Testis (tissue), 3 donors: ENCODE measurements around the gene SPATA24. TPM values are rescaled to one million over a fixed set of nuclear protein-coding genes. Genes with fewer than 3 reads are reported as not detected.

ENCODE experiments used
- DNase-seq: peaks from one replicate; pipeline ENCODE4 v3.0.0-alpha.2; 2019
- H3K27ac ChIP-seq, 2 donors: fragments of 200-600 bp; sonication (generic); one replicate each; pipeline ENCODE4 v1.5.1; 2019
- H3K27me3 ChIP-seq: fragments of 200-600 bp; sonication (generic); one replicate; pipeline ENCODE4 v1.5.1; 2019
- H3K36me3 ChIP-seq: fragments of 200-600 bp; sonication (generic); one replicate; pipeline ENCODE4 v1.5.1; 2017; ENCODE audit warnings: low read depth; ENCODE audit errors: missing control alignments
- H3K4me1 ChIP-seq: fragments of 200-600 bp; sonication (generic); one replicate; pipeline ENCODE4 v1.5.1; 2019
- H3K4me3 ChIP-seq, 2 donors: fragments of 200-600 bp; sonication (generic); one replicate each; pipeline ENCODE4 v1.5.1; 2017 to 2019
- H3K9me3 ChIP-seq: fragments of 200-600 bp; sonication (generic); one replicate; pipeline ENCODE4 v1.5.1; 2017
- CTCF ChIP-seq, 3 experiments: fragments of 450-650 bp in 2 of 3; fragments of 200-600 bp in 1 of 3; sonication (generic) in 1 of 3; IDR thresholded peaks; one replicate each; pipeline ENCODE4 v1.5.1; 2016 to 2019; ENCODE audit warnings: antibody characterized with exemption in 3 of 3, mild to moderate bottlenecking in 2 of 3, moderate library complexity in 1 of 3
- POLR2A ChIP-seq: fragments of 450-650 bp; IDR thresholded peaks from one replicate; pipeline ENCODE4 v1.6.1; 2017; ENCODE audit warnings: antibody characterized with exemption, mild to moderate bottlenecking, moderate library complexity
- WGBS, 2 donors: methylation state at CpG; one replicate each; pipeline ENCODE4 v1.1.5; 2018; 5-methylcytosine and 5-hydroxymethylcytosine counted together
- intact Hi-C: fragments of 100-400 bp; cut with DNase I; formaldehyde crosslinking; loops from one replicate; pipeline ENCODE4 v1.15.1; 2023; ENCODE audit warnings: low total_unique reads
- polyA plus RNA-seq: library from polyadenylated mRNA; stranded (reverse); fragments of 350-450 nt; fragmentation: Illumina TruSeq; extraction: RNeasy Lipid Tissue Mini Kit (QIAGEN cat#74804); gene quantifications from one replicate; pipeline ENCODE4 v1.2.3, GENCODE V29; 2014; ENCODE audit warnings: low read depth, low replicate concordance; ENCODE audit not compliant: insufficient read depth
- total RNA-seq, 2 donors: library from RNA; depleted of rRNA; stranded (reverse); fragments of >200 nt; gene quantifications; one replicate each; pipeline ENCODE4 v1.2.3, GENCODE V29; 2016

SPATA24 gene
- total and polyA plus RNA-seq, 3 donors from 2014 or later: 45.2 to 185 (median 94.6) TPM

DNA sequence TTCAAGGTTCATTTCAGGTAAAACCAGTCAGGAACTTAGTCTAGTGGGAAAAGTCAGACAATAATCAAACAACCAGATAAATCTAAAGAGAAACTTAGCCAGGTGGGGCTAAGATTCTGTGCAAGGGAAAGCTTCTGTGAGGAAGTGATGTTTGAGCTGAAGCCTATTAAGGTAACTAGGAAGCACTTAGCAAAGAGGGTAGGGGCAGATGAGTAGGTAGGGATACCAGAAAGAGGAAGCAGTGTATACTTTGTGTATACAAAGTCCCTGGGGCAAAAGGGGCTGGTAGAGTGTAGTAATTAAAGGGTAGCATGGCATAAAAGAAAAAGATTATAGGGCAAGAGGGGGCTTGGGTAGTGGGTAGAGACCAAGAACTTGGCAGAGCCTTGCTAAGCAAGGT lies 3.6 kb upstream of the SPATA24 start:
- no peak overlapping the region for H3K4me3 ChIP-seq
- H3K36me3 ChIP-seq: no peaks in the 10 kb centered on the region
- no peaks in the 10 kb centered on the region for H3K9me3 ChIP-seq
- H3K27ac ChIP-seq: no peak overlapping the region
- no peak for DNase-seq
- H3K27me3 ChIP-seq: no peaks in the 10 kb centered on the region
- TF ChIP-seq CTCF (IDR thresholded peaks at IDR 0.05): no peak
- no peak for TF ChIP-seq POLR2A
- H3K4me1 ChIP-seq: no peaks in the 10 kb centered on the region
- intact Hi-C loops: no loop called here

GRCh38 chr5:139406963-139407362 lies 3.1 kb upstream of the SPATA24 start:
- intact Hi-C loops: no loop called here
- DNase-seq: no peak
- H3K36me3 ChIP-seq: no peaks in the 10 kb centered on the region
- H3K9me3 ChIP-seq: no peaks in the 10 kb centered on the region
- WGBS, 2 donors: 74 to 83% methylated on average over 2 of the region's 2 CpGs
- TF ChIP-seq POLR2A (no peak), CTCF (IDR thresholded peaks at IDR 0.05) (no peak)
- H3K27me3 ChIP-seq: no peaks in the 10 kb centered on the region
- no peak overlapping the region for H3K4me3 ChIP-seq
- H3K27ac ChIP-seq: no peak overlapping the region
- no peaks in the 10 kb centered on the region for H3K4me1 ChIP-seq

DNA sequence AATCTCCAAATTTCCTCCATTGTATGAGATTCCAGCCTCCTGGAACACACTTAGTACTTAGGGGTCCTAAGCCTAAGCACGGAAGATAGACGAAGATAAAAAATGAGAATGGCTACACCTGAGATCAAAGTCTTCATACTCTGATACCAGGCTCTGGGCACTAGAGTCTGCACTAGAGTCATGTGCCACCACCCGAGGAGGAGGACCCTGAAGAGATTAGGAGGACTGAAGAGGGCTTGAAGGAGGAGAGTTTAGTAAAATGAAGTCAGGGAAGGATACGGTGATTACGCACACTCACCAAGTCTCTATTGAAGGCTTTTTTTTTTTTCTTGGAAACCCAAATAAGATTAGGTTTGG lies 573 bp upstream of the SPATA24 start:
- Histone ChIP-seq H3K27ac (peak overlapping the region; percentile 92 to 97), H3K4me1 (no peaks in the 10 kb centered on the region), H3K27me3 (no peaks in the 10 kb centered on the region), H3K4me3 (peak overlapping the region; percentile 57 to 65), H3K36me3 (no peaks in the 10 kb centered on the region), H3K9me3 (no peaks in the 10 kb centered on the region)
- intact Hi-C loops: no loop called here
- no peak for DNase-seq
- no peak for TF ChIP-seq CTCF (IDR thresholded peaks at IDR 0.05)
- TF ChIP-seq POLR2A: no peak
- 33 to 39% methylated on average over 5 of the region's 5 CpGs for WGBS, 2 donors

DNA sequence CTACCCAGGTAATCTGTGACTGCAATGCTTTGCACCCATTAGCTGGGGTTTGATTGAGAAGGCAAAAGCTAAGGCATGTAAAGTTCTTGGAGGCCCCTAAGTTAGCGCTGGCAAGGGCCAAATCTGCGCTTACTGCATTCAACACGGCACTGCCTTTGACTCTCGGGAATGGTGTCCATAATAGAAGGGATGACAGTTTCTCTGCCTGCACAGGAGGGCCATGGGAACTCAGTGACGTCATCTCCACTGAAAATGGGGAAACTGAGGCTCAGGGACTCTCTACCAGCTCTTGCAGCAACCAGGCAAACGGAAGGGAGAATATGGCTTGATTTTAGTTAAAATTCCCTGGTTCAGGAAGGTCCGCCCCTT lies 487 bp downstream of the SPATA24 start:
- Histone ChIP-seq H3K27ac (peak overlapping the region; percentile 92 to 97), H3K4me3 (peak overlapping the region; percentile 57 to 65), H3K9me3 (no peaks in the 10 kb centered on the region), H3K36me3 (no peaks in the 10 kb centered on the region), H3K4me1 (no peaks in the 10 kb centered on the region), H3K27me3 (no peaks in the 10 kb centered on the region)
- no peak for DNase-seq
- TF ChIP-seq POLR2A: no peak
- 9 to 13% methylated on average over 6 to 7 of the region's 7 CpGs for WGBS, 2 donors
- intact Hi-C loops: no loop called here

DNA sequence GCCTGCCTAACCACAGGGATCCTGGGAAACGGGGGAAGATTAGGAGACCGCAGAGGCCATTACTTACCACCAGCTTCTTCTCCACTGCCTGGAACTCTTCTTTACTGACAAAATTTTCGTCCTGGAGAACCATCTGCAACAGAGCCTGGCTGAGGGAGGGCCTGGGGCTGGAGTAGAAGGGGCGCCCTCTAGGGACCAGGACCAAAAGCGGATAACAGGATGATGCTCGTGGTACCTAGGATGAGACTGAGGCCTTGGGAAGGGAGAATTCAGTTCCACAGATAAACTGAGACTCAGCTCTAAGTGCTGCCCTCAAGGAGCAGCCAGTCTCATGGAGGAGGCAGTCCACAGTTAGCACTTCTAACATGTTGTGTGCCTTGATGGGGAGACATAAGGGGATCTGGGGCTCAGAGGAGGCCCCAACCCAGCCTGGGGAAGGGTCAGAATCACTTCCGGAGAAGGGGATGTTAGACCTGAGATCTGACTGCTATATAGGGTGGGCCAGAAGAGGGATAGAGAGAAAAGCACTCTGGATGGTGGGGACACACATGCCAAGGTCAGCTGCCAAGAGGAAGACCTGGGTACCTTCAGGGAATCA lies 1.2 kb downstream of the SPATA24 start:
- TF ChIP-seq CTCF (IDR thresholded peaks at IDR 0.05): no peak
- no peak for TF ChIP-seq POLR2A
- 59 to 73% methylated on average over 7 of the region's 7 CpGs for WGBS, 2 donors
- Histone ChIP-seq H3K36me3 (no peaks in the 10 kb centered on the region), H3K9me3 (no peaks in the 10 kb centered on the region), H3K4me1 (no peaks in the 10 kb centered on the region), H3K4me3 (peak overlapping the region in 1 of 2 donors; percentile 57), H3K27me3 (no peaks in the 10 kb centered on the region), H3K27ac (no peak overlapping the region)
- DNase-seq: no peak
- intact Hi-C loops: no loop called here
